Measurements from ENCODE around the gene MVP. TPM values are rescaled to one million over a fixed set of nuclear protein-coding genes. Genes with fewer than 3 reads are reported as not detected.

MVP gene
- polyA plus RNA-seq, 1 donor = 128 TPM

DNA sequence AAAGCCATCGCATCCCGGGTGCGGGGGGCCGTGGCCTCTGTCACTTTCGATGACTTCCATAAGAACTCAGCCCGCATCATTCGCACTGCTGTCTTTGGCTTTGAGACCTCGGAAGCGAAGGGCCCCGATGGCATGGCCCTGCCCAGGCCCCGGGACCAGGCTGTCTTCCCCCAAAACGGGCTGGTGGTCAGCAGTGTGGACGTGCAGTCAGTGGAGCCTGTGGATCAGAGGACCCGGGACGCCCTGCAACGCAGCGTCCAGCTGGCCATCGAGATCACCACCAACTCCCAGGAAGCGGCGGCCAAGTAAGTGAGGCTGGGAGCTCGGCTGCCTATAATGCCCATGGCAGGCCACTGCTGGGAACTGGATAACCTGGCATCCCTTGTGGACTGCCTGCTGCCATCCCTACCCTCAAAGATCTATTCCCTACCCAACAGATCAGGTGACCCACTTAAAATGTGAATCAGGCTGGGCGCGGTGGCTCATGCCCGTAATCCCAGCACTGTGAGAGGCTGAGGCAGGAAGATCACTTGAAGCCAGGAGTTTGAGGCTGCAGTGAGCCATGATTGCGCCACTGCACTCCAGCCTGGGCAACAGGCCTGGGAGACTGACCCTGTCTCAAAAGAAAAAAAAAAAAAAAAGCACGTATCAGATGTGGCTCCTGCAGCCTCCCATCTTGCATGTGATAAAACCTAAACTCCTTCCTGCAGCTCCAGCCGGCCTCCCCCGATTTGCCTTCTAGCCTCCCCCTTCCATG is 24.5 kb downstream of the MVP start:
- Histone ChIP-seq H3K4me1 (ENCODE audit: control insufficient read depth, insufficient read depth, low read length) (no peaks in the 10 kb centered on the region), H3K27me3 (ENCODE audit: control insufficient read depth, insufficient read depth, low read length) (no peaks in the 10 kb centered on the region), H3K4me3 (ENCODE audit: low read length) (no peak overlapping the region), H3K36me3 (ENCODE audit: control insufficient read depth, insufficient read depth, low read length) (peaks cover 73% of the 10 kb centered on the region), H3K27ac (ENCODE audit: low read length) (no peak overlapping the region), H3K9me3 (ENCODE audit: control insufficient read depth, low read depth, low read length) (no peaks in the 10 kb centered on the region)
- no peak for DNase-seq
- no CpG with 5 or more reads among the region's 28 CpGs for WGBS (ENCODE audit: insufficient coverage, low lambda C conversion rate)

DNA sequence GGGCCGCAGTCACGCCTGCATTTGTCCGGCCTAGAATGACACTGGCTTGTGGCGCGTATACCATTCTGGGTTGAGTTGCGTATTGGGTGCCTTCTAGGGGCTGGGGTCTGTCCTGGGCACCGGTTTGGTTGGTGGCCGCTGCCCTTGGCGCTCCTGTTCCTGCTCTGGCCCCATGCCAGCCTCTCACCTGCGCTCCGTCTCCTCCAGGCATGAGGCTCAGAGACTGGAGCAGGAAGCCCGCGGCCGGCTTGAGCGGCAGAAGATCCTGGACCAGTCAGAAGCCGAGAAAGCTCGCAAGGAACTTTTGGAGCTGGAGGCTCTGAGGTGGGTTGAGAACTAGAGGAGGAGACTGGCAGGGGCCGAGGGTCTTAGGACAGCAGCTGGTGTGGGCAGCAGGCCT is 25.4 kb downstream of the MVP start:
- Histone ChIP-seq H3K9me3 (ENCODE audit: control insufficient read depth, low read depth, low read length) (no peaks in the 10 kb centered on the region), H3K36me3 (ENCODE audit: control insufficient read depth, insufficient read depth, low read length) (peaks cover 64% of the 10 kb centered on the region), H3K4me3 (ENCODE audit: low read length) (no peak overlapping the region), H3K4me1 (ENCODE audit: control insufficient read depth, insufficient read depth, low read length) (no peaks in the 10 kb centered on the region), H3K27ac (ENCODE audit: low read length) (no peak overlapping the region), H3K27me3 (ENCODE audit: control insufficient read depth, insufficient read depth, low read length) (no peaks in the 10 kb centered on the region)
- no peak for DNase-seq
- no CpG with 5 or more reads among the region's 18 CpGs for WGBS (ENCODE audit: insufficient coverage, low lambda C conversion rate)

DNA sequence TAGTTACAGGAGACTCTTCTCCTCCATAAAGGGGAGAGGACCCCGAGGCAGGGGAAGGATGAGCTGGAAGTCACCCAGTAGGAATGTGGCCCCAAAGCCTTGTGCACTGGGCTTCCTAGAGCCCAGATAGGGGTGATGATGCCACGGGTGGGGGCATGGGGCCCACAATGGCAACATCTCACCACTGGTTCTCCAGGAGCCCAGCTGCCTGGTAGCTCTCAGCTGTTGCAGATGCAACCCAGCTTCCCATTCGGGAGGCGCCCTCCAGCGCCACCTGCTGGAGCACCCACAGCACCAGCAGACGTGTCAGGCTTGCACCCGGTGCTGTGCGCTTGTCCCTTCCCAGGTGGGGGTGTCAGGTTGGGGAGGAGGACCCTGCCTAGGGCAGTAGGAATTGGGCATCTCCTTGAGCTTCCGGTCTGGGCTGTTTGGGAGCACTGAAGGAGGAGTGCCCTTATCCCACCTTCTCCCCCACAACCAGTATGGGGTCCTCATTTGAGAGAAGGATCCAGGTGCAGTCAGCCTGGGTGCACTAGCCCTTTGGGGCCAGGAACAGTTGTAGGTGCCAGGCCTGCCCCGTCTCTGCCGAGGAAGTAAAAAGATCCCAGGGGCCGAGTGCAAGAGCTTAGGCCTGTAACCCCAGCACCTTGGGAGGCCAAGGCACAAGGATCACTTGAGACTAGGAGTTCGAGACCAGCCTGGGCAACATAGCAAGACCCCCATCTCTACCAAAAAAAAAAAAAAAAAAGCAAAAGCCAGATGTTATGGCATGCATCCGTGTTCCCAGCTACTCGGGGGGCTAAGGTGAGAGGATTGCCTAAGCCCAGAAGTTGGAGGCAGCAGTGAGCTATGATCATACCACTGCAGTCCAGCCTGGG is 28.4 kb downstream of the MVP start:
- no peaks in the 10 kb centered on the region for H3K27me3 ChIP-seq (ENCODE audit: control insufficient read depth, insufficient read depth, low read length)
- no peak overlapping the region for H3K27ac ChIP-seq (ENCODE audit: low read length)
- peak; percentile 55 to 57 for DNase-seq
- H3K36me3 ChIP-seq (ENCODE audit: control insufficient read depth, insufficient read depth, low read length) = peaks cover 40% of the 10 kb centered on the region
- no CpG with 5 or more reads among the region's 15 CpGs for WGBS (ENCODE audit: insufficient coverage, low lambda C conversion rate)
- no peak overlapping the region for H3K4me3 ChIP-seq (ENCODE audit: low read length)
- no peaks in the 10 kb centered on the region for H3K9me3 ChIP-seq (ENCODE audit: control insufficient read depth, low read depth, low read length)
- H3K4me1 ChIP-seq (ENCODE audit: control insufficient read depth, insufficient read depth, low read length) = no peaks in the 10 kb centered on the region

DNA sequence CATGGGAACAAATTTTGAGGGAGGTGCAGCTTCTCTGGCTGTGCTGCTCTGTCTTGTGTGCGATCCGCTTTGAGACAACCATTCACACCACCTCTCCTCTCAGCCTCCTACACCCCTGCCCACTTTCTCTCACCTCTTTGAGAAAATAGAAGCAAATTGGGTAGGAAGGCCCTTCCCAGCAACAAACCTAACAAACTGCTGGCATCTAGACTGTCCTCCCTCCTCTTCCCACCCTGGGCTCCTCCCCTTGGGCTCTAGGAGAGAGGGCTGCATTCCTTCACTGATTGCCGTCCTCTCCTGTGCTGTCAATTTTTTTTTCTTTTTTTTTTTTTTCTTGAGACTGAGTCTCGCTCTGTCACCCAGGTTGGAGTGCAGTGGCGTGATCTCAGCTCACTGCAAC is 29.2 kb downstream of the MVP start:
- Histone ChIP-seq H3K4me3 (ENCODE audit: low read length) (no peak overlapping the region), H3K9me3 (ENCODE audit: control insufficient read depth, low read depth, low read length) (no peaks in the 10 kb centered on the region), H3K36me3 (ENCODE audit: control insufficient read depth, insufficient read depth, low read length) (peaks cover 33% of the 10 kb centered on the region), H3K4me1 (ENCODE audit: control insufficient read depth, insufficient read depth, low read length) (no peaks in the 10 kb centered on the region), H3K27ac (ENCODE audit: low read length) (no peak overlapping the region), H3K27me3 (ENCODE audit: control insufficient read depth, insufficient read depth, low read length) (no peaks in the 10 kb centered on the region)
- no CpG with 5 or more reads among the region's 5 CpGs for WGBS (ENCODE audit: insufficient coverage, low lambda C conversion rate)
- DNase-seq = peak in 1 of 2 donors; percentile 20

DNA sequence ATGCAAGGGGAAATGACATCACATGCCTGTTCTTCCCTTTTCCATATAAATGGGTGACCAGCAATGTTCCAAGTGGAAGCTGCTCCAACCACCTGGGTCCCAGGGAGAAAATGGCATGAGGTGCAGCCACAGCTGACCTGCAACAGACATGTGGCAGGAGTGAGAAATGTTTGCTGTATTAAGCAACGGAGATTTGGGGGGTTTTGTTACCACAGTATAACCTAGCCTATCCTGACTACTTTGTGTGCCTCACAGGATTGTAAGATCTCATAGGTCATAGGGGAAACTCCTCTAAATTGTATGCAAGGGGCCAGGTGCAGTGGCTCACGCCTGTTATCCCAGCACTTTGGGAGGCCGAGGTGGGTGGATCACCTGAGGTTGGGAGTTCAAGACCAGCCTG is 30.7 kb downstream of the MVP start:
- Histone ChIP-seq H3K9me3 (ENCODE audit: control insufficient read depth, low read depth, low read length) (no peaks in the 10 kb centered on the region), H3K27ac (ENCODE audit: low read length) (no peak overlapping the region), H3K27me3 (ENCODE audit: control insufficient read depth, insufficient read depth, low read length) (no peaks in the 10 kb centered on the region), H3K4me1 (ENCODE audit: control insufficient read depth, insufficient read depth, low read length) (no peaks in the 10 kb centered on the region), H3K4me3 (ENCODE audit: low read length) (no peak overlapping the region), H3K36me3 (ENCODE audit: control insufficient read depth, insufficient read depth, low read length) (peaks cover 18% of the 10 kb centered on the region)
- WGBS (ENCODE audit: insufficient coverage, low lambda C conversion rate) = no CpG with 5 or more reads among the region's 3 CpGs
- no peak for DNase-seq

DNA sequence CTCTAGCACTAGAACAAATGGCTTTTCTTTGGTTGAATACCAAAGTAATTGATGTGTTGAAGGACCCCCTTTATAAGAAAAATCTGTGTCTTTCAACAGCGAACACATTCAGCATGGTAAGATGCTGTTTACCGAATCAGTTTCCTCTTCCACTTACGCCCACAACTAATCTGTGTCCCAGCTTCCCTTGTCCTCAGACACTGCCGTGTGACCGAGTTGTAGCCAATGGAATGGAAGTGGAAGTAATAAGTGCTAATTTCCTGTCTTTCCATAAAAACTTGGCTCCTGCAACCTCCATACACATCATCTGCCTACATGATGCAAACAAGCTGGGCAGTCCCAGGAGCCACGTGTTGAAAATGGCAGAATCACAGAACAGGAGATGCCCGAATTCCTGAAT is 32.4 kb downstream of the MVP start:
- Histone ChIP-seq H3K9me3 (ENCODE audit: control insufficient read depth, low read depth, low read length) (no peaks in the 10 kb centered on the region), H3K27ac (ENCODE audit: low read length) (peak overlapping the region; percentile 32), H3K36me3 (ENCODE audit: control insufficient read depth, insufficient read depth, low read length) (peaks cover 2% of the 10 kb centered on the region), H3K4me1 (ENCODE audit: control insufficient read depth, insufficient read depth, low read length) (no peaks in the 10 kb centered on the region), H3K27me3 (ENCODE audit: control insufficient read depth, insufficient read depth, low read length) (no peaks in the 10 kb centered on the region), H3K4me3 (ENCODE audit: low read length) (no peak overlapping the region)
- peak; percentile 56 to 60 for DNase-seq
- WGBS (ENCODE audit: insufficient coverage, low lambda C conversion rate) = no CpG with 5 or more reads among the region's 7 CpGs

DNA sequence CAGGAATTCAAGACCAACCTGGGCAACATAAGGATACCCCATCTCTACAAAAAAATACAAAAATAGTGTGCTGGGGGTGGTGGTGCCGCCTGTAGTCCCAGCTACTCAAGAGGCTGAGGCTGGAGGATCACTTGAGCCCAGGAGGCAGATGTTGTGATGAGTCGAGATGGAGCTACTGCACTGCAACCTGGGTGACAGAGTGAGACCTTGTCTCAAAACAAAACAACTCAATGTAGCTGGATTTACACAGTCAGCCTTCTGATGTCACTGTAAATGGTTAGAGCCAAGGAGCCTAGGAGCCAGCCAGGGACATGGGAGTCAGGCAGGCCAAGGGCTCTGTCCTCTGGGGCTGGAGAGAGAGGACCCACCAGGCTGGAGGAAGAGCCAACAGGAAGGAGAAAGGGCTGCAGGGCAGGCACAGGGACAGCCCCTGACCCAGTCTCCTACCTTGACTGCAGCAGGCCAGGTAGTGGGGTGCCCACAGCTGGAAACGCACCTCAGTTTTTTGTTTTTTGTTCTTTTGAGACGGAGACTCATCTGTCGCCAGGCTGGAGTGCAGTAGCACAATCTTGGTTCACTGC is 34.3 kb downstream of the MVP start:
- Histone ChIP-seq H3K36me3 (ENCODE audit: control insufficient read depth, insufficient read depth, low read length) (peaks cover 15% of the 10 kb centered on the region), H3K4me1 (ENCODE audit: control insufficient read depth, insufficient read depth, low read length) (no peaks in the 10 kb centered on the region), H3K27me3 (ENCODE audit: control insufficient read depth, insufficient read depth, low read length) (no peaks in the 10 kb centered on the region), H3K27ac (ENCODE audit: low read length) (no peak overlapping the region), H3K9me3 (ENCODE audit: control insufficient read depth, low read depth, low read length) (no peaks in the 10 kb centered on the region), H3K4me3 (ENCODE audit: low read length) (no peak overlapping the region)
- no peak for DNase-seq
- no CpG with 5 or more reads among the region's 5 CpGs for whole genome bisulfite sequencing (ENCODE audit: insufficient coverage, low lambda C conversion rate)

DNA sequence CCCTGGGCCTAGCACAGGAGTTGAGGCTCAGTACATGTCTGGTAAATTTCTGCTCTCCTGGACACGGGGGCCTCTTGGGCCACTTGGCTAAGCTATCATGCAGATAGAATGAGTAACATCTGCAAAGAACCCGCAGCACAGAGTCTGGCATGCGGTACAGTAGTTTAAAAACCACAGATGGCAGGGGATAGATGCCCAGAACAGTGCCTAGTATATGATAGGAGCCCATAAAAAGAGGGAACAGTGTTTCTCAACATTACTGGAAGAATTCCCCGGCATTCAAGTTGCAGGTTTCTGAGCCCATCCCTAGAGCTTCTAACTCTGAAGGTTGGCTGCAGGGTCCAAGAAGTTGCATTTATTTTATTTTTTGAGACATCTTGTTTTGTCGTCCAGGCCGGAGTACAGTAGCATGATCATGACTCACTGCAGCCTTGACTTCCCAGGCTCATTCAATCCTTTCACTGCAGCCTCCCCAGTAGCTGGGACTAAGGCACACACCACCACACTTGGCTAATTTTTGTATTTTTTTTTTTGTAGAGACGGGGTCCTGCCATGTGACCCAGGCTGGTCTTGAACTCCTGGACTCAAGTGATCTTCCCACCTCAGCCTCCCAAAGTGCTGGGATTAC is 37.0 kb downstream of the MVP start:
- Histone ChIP-seq H3K4me3 (ENCODE audit: low read length) (no peak overlapping the region), H3K27ac (ENCODE audit: low read length) (no peak overlapping the region), H3K27me3 (ENCODE audit: control insufficient read depth, insufficient read depth, low read length) (no peaks in the 10 kb centered on the region), H3K4me1 (ENCODE audit: control insufficient read depth, insufficient read depth, low read length) (peaks cover 13% of the 10 kb centered on the region), H3K9me3 (ENCODE audit: control insufficient read depth, low read depth, low read length) (no peaks in the 10 kb centered on the region), H3K36me3 (ENCODE audit: control insufficient read depth, insufficient read depth, low read length) (peaks cover 30% of the 10 kb centered on the region)
- no peak for DNase-seq
- no CpG with 5 or more reads among the region's 7 CpGs for WGBS (ENCODE audit: insufficient coverage, low lambda C conversion rate)

DNA sequence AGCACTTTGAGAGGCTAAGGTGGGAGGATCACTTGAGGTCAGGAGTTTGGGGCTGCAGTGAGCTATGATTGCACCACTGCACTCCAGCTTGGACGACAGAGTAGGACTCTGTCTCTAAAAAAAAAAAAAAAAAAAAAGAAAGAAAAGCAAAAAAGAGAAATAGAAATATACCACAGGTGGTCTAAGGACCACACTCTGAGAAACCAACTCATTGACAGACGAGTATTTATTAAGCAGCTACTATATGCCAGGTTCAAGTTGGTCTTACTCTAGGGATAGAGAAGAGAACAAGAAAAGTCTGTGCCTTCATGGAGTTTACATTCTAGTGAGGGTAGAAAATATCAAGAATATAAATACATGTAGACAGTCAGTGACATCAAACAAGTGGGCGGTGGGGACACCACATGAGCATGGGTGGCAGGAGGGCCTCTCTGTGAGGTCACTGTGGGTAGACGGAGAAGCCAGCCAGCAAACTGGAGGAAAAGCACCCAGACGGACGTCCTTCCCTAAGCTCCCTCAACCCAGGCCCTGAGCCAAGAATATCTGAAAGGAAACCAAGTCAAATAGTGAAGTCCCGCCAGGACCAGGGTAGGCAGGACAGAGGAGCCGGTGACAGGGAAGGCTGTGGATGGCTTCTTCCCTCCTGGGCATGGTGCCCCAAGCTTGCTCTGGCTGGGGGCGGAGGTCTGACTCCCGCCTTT is 38.0 kb downstream of the MVP start:
- Histone ChIP-seq H3K36me3 (ENCODE audit: control insufficient read depth, insufficient read depth, low read length) (peaks cover 30% of the 10 kb centered on the region), H3K4me1 (ENCODE audit: control insufficient read depth, insufficient read depth, low read length) (peaks cover 13% of the 10 kb centered on the region), H3K27ac (ENCODE audit: low read length) (no peak overlapping the region), H3K9me3 (ENCODE audit: control insufficient read depth, low read depth, low read length) (no peaks in the 10 kb centered on the region), H3K27me3 (ENCODE audit: control insufficient read depth, insufficient read depth, low read length) (no peaks in the 10 kb centered on the region), H3K4me3 (ENCODE audit: low read length) (no peak overlapping the region)
- WGBS (ENCODE audit: insufficient coverage, low lambda C conversion rate) = no CpG with 5 or more reads among the region's 10 CpGs
- DNase-seq = no peak

DNA sequence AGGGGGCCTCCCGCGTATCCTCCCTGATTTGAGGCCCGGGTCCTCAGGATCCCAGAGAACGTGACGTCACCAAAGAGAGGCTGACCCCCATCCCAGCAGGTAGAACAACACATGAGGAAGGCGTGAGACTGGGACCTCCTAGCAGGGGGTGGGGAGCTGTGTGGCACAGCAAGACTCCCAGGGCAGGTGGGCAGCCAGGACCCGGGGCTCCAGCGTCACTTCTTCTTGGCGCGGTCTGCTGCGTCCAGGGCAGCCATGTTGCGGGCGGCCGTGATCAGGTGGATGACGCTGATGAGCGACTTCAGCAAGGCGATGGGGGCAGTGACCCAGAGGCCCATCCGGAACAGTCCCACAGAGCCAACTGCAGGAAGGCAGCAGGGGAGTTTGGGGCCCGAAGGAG is 38.7 kb downstream of the MVP start:
- WGBS (ENCODE audit: insufficient coverage, low lambda C conversion rate) = no CpG with 5 or more reads among the region's 19 CpGs
- Histone ChIP-seq H3K27ac (ENCODE audit: low read length) (no peak overlapping the region), H3K4me3 (ENCODE audit: low read length) (no peak overlapping the region), H3K4me1 (ENCODE audit: control insufficient read depth, insufficient read depth, low read length) (peaks cover 18% of the 10 kb centered on the region), H3K36me3 (ENCODE audit: control insufficient read depth, insufficient read depth, low read length) (peaks cover 30% of the 10 kb centered on the region), H3K27me3 (ENCODE audit: control insufficient read depth, insufficient read depth, low read length) (no peaks in the 10 kb centered on the region), H3K9me3 (ENCODE audit: control insufficient read depth, low read depth, low read length) (no peaks in the 10 kb centered on the region)
- no peak for DNase-seq
